Measurements from ENCODE around the gene ASB9.
"Not testable (repeated sequence)": the region's sequence is repeated elsewhere in the genome, so short reads cannot be mapped to it uniquely, and the experiment has no call there.

The ASB9 gene

GRCh38 chrX:15293451-15293850 is 23.6 kb upstream of the ASB9 start:
- TF ChIP-seq, protein P1, sequence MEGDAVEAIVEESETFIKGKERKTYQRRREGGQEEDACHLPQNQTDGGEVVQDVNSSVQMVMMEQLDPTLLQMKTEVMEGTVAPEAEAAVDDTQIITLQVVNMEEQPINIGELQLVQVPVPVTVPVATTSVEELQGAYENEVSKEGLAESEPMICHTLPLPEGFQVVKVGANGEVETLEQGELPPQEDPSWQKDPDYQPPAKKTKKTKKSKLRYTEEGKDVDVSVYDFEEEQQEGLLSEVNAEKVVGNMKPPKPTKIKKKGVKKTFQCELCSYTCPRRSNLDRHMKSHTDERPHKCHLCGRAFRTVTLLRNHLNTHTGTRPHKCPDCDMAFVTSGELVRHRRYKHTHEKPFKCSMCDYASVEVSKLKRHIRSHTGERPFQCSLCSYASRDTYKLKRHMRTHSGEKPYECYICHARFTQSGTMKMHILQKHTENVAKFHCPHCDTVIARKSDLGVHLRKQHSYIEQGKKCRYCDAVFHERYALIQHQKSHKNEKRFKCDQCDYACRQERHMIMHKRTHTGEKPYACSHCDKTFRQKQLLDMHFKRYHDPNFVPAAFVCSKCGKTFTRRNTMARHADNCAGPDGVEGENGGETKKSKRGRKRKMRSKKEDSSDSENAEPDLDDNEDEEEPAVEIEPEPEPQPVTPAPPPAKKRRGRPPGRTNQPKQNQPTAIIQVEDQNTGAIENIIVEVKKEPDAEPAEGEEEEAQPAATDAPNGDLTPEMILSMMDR (IDR thresholded peaks at IDR 0.05; ENCODE audit: low read depth, low read length), result no peak
- Histone ChIP-seq H3K36me3 (no peaks in the 10 kb centered on the region), H3K27me3 (ENCODE audit: insufficient read depth, low read depth, severe bottlenecking) (peaks cover 27% of the 10 kb centered on the region), H3K4me3 (ENCODE audit: low read depth, low read length) (no peak overlapping the region), H3K9me3 (ENCODE audit: severe bottlenecking) (no peaks in the 10 kb centered on the region), H3K27ac (no peak overlapping the region)
- DNase-seq, result no peak

- TF ChIP-seq, protein P1 (IDR thresholded peaks at IDR 0.05; ENCODE audit: low read depth, low read length), result no peak
- Histone ChIP-seq H3K4me3 (ENCODE audit: low read depth, low read length) (no peak overlapping the region), H3K36me3 (no peaks in the 10 kb centered on the region), H3K9me3 (ENCODE audit: severe bottlenecking) (no peaks in the 10 kb centered on the region), H3K27me3 (ENCODE audit: insufficient read depth, low read depth, severe bottlenecking) (peaks cover 30% of the 10 kb centered on the region), H3K27ac (no peak overlapping the region)
- DNase-seq, result no peak
Observed at GRCh38 chrX:15292861-15293260, 23.0 kb upstream of the ASB9 start.

DNA sequence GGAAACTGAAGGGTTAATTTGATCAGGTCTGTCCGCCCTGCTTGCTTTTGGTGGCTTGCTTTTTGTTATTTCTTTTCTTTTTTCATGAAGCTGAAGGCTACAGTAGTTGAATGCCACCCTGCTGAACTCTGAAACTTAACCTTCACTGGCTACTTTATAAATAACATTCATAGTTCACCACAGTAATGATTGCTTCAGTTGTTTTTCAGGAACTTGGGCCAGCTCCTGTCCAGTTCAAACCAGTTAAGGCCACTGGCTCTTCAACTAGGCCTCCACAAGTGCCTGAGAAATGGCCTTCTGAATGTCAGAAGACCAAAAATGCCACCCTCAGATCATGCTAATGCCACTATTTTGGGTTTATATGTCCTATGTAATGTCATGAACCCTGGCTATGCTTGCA is 7.7 kb upstream of the ASB9 start:
- H3K27me3 ChIP-seq (ENCODE audit: insufficient read depth, low read depth, severe bottlenecking), result peaks cover 26% of the 10 kb centered on the region
- peaks cover 4% of the 10 kb centered on the region for H3K9me3 ChIP-seq (ENCODE audit: severe bottlenecking)
- H3K4me3 ChIP-seq (ENCODE audit: low read depth, low read length), result no peak overlapping the region
- no peak overlapping the region for H3K27ac ChIP-seq
- TF ChIP-seq, protein P1 (IDR thresholded peaks at IDR 0.05; ENCODE audit: low read depth, low read length), result no peak
- no peaks in the 10 kb centered on the region for H3K36me3 ChIP-seq
- no peak for DNase-seq

- Histone ChIP-seq H3K27me3 (ENCODE audit: insufficient read depth, low read depth, severe bottlenecking) (peaks cover 37% of the 10 kb centered on the region), H3K36me3 (no peaks in the 10 kb centered on the region), H3K27ac (no peak overlapping the region), H3K9me3 (ENCODE audit: severe bottlenecking) (peaks cover 4% of the 10 kb centered on the region), H3K4me3 (ENCODE audit: low read depth, low read length) (no peak overlapping the region)
- TF ChIP-seq, protein P1 (IDR thresholded peaks at IDR 0.05; ENCODE audit: low read depth, low read length), result no peak
- DNase-seq, result no peak
Observed at GRCh38 chrX:15274946-15275345, 5.1 kb upstream of the ASB9 start.

DNA sequence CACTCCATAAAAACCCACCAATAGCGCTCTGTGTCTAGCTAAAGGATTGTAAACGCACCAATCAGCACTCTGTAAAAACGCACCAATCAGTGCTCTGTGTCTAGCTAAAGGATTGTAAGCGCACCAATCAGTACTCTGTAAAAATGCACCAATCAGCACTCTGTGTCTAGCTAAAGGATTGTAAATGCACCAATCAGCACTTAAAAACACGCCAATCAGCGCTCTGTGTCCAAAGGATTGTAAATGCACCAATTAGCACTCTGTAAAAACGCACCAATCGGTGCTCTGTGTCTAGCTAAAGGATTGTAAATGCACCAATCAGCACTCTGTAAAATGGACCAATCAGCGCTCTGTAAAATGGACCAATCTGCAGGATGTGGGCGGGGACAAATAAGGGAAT is 3.4 kb upstream of the ASB9 start:
- DNase-seq; H3K36me3 ChIP-seq; H3K27ac ChIP-seq; H3K9me3 ChIP-seq (ENCODE audit: severe bottlenecking); H3K4me3 ChIP-seq (ENCODE audit: low read depth, low read length): not testable (repeated sequence)
- H3K27me3 ChIP-seq (ENCODE audit: insufficient read depth, low read depth, severe bottlenecking), result peaks cover 42% of the 10 kb centered on the region

DNA sequence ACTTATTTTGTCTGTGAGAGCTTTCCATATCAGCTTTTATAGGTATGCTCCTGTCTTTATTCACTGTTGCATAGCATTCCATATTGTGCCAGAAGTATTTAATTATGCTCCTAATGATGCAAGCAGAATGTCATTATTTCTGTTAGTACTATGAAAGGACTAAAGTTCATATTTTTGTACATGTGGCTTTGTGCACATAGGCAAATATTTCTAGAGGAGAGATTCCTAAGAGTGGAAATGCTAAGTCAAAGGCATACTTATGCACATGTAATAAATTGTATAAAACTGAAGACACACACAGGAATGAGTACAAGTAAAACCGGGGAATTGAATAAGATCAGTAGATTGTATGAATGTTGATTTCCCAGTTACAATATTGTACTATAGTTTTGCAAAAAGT is 1.9 kb upstream of the ASB9 start:
- TF ChIP-seq, protein P1 (IDR thresholded peaks at IDR 0.05; ENCODE audit: low read depth, low read length), result no peak
- Histone ChIP-seq H3K27ac (no peak overlapping the region), H3K9me3 (ENCODE audit: severe bottlenecking) (peaks cover 4% of the 10 kb centered on the region), H3K4me3 (ENCODE audit: low read depth, low read length) (no peak overlapping the region), H3K36me3 (no peaks in the 10 kb centered on the region), H3K27me3 (ENCODE audit: insufficient read depth, low read depth, severe bottlenecking) (peaks cover 38% of the 10 kb centered on the region)
- no peak for DNase-seq
